ENCODE data around the gene GATA3.

The GATA3 gene

GRCh38 chr10:8065651-8066050 is 11.2 kb downstream of the GATA3 start:
- no peak for DNase-seq

- no peak for DNase-seq
These were observed 11.6 kb downstream of the GATA3 start for GRCh38 chr10:8066124-8066523.

- DNase-seq, result no peak
These were observed 12.3 kb downstream of the GATA3 start for GRCh38 chr10:8066797-8067196.

- no peak for DNase-seq
These were observed 14.6 kb downstream of the GATA3 start for GRCh38 chr10:8069108-8069507.

GRCh38 chr10:8069627-8070026 is 15.1 kb downstream of the GATA3 start:
- DNase-seq, result no peak

GRCh38 chr10:8070440-8070839 is 16.0 kb downstream of the GATA3 start:
- DNase-seq, result no peak

- no peak for DNase-seq
These were observed 16.5 kb downstream of the GATA3 start for GRCh38 chr10:8071006-8071405.

GRCh38 chr10:8071666-8072065 is 17.2 kb downstream of the GATA3 start:
- DNase-seq, result no peak

GRCh38 chr10:8072211-8072610 is 17.7 kb downstream of the GATA3 start:
- DNase-seq, result no peak

- no peak for DNase-seq
These were observed 19.4 kb downstream of the GATA3 start for GRCh38 chr10:8073691-8074416.

GRCh38 chr10:8074881-8075280 is 20.4 kb downstream of the GATA3 start:
- DNase-seq, result no peak

- DNase-seq, result no peak
These were observed 21.1 kb downstream of the GATA3 start for GRCh38 chr10:8075282-8076260.

GRCh38 chr10:8076933-8077332 is 22.4 kb downstream of the GATA3 start:
- DNase-seq, result no peak

GRCh38 chr10:8078027-8078426 is 23.5 kb downstream of the GATA3 start:
- DNase-seq, result no peak

GRCh38 chr10:8079126-8079525 is 24.6 kb downstream of the GATA3 start:
- DNase-seq, result no peak

- no peak for DNase-seq
These were observed 30.3 kb downstream of the GATA3 start for GRCh38 chr10:8084799-8085198.

GRCh38 chr10:8085251-8085650 is 30.8 kb downstream of the GATA3 start:
- no peak for DNase-seq

- DNase-seq, result no peak
These were observed 31.8 kb downstream of the GATA3 start for GRCh38 chr10:8086315-8086714.

- peak in 3 of 6 experiments; percentile 6 to 43 (median 14) for DNase-seq
These were observed 34.0 kb downstream of the GATA3 start for GRCh38 chr10:8088504-8088903.

GRCh38 chr10:8092428-8092827 is 37.9 kb downstream of the GATA3 start:
- DNase-seq, result no peak

GRCh38 chr10:8095959-8096358 is 41.5 kb downstream of the GATA3 start:
- DNase-seq, result no peak

- DNase-seq, result no peak
These were observed 42.4 kb downstream of the GATA3 start for GRCh38 chr10:8096931-8097330.

GRCh38 chr10:8100366-8100765 is 45.9 kb downstream of the GATA3 start:
- DNase-seq, result no peak

Measured in stimulated activated naive CD4-positive, alpha-beta T cell (primary cell).